HG03469 (cell line): Measurements from ENCODE around the gene KIF26B.
A peak's percentile ranks its signal among the peaks of the same experiment; 100 is the strongest.
"Not testable (repeated sequence)": the region's sequence is repeated elsewhere in the genome, so short reads cannot be mapped to it uniquely, and the experiment has no call there.

Experiments
- ATAC-seq: cut with Tn5 transposase; IDR thresholded peaks from one replicate; pipeline ENCODE4 v1.9.1; 2021; ENCODE audit warnings: mild to moderate bottlenecking, moderate library complexity, moderate number of reproducible peaks; ENCODE audit not compliant: unreplicated experiment

KIF26B gene

DNA sequence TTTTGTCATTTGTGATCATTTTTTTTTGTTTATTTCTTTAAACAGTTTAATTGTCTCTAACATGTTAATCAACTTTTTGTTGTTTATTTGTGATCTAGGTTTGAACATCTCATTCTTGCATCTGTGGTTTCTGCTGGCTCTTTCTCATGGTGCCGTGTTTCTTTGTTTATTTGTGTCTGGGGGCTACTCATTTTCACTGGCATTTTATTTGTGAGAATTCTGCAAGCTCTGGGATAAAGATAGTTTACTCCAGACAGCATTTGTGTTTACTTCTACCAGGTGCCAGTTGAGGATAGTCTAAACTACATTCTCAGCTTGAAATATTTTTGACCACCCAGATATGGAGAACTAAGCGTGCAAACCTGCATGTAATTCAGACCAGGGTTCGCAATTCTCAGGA, 508.6 kb downstream of the KIF26B start:
- no peak for ATAC-seq

- ATAC-seq = no peak
Observed at GRCh38 chr1:245663841-245664240, 509.1 kb downstream of the KIF26B start.

- ATAC-seq = no peak
Observed at GRCh38 chr1:245666412-245666811, 511.6 kb downstream of the KIF26B start.

DNA sequence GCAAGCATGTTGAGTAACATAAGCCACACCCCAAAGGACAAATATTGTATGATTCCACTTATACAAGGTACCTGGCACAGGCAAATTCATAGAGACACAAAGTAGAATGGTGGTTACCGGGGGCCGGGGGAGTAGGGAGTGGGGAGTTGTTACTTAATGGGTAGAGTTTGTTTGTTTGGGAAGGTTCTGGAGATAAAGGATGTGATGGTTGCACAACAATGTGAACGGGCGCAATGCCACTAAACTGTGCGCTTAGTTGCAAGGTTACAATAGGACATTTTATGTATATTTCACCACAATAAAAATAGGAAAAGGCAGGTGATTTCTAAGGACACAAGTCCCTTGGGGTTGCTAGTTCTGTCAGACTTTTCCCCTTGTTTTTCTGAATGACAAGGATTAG, 516.6 kb downstream of the KIF26B start:
- no peak for ATAC-seq

- ATAC-seq = no peak
Observed at GRCh38 chr1:245671966-245672767, 517.4 kb downstream of the KIF26B start.

DNA sequence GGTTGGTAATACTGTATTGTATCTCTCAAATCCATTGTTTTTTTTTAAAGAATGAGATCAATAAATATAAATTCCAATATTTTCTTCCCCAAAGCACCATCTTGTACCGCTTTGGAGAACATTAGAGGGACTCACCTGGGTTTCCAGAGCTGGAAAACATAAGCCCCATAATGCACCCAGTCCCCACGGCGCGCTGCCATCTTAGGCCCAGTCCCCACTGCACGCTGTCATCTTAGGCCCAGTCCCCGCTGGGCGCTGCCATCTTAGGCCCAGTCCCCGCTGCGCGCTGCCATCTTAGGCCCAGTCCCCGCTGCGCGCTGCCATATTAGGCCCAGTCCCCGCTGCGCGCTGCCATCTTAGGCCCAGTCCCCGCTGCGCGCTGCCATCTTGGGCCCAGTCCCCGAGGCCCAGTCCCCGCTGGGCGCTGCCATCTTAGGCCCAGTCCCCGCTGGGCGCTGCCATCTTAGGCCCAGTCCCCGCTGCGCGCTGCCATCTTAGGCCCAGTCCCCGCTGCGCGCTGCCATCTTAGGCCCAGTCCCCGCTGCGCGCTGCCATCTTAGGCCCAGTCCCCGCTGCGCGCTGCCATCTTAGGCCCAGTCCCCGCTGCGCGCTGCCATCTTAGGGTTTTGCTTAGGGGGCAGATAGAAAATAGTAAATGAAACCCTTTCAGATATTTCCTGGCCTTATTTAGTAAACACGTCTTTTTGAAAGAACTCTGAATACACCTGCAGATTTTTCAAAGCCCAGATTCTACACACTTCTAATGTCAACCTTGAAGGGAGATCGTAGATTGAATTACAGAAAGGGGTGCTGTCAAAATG, 518.3 kb downstream of the KIF26B start:
- ATAC-seq = not testable (repeated sequence)

- peak; percentile 62 for ATAC-seq
Observed at GRCh38 chr1:245673881-245674414, 519.2 kb downstream of the KIF26B start.

DNA sequence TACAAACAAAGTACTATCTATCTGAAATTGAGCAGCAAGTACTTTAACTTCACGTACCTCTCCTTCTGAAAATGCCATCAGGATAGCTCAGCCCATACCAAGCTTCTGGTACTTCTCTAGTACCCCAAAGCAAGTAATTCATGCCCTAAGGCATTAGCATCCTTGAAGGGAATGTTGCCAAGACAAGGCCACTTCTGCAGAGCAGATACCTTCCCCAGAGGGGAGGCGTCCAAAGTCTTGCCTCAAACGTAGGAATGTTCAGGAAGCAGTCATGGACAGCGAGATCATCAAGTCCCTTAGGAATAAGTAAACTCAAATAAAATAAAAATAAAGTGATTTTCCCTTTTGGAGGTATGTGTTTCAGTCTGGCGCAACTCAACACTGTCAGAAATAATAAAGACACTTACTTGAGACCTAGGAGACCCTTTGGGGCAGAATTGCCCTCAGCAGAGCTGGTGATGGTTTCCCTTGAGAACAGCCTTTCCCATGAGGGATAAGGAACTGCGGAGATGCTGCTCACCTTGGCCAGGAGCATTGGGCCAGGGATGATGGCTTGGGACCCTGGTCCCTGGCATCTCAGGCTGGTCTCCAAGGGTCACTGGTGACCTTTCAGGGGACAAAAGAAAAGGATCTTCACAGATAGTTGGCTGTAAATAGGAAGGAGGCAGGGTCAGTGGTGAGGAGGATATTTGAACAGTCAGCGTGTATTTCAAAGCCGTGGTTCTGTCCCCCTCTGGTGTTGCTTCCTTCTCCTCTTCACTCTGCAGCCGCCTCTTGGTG, 522.9 kb downstream of the KIF26B start:
- ATAC-seq = no peak

GRCh38 chr1:245678860-245679411, 524.2 kb downstream of the KIF26B start:
- no peak for ATAC-seq

- ATAC-seq = no peak
Observed at GRCh38 chr1:245679821-245680780, 525.3 kb downstream of the KIF26B start.

GRCh38 chr1:245682638-245683628, 528.1 kb downstream of the KIF26B start:
- ATAC-seq = no peak

DNA sequence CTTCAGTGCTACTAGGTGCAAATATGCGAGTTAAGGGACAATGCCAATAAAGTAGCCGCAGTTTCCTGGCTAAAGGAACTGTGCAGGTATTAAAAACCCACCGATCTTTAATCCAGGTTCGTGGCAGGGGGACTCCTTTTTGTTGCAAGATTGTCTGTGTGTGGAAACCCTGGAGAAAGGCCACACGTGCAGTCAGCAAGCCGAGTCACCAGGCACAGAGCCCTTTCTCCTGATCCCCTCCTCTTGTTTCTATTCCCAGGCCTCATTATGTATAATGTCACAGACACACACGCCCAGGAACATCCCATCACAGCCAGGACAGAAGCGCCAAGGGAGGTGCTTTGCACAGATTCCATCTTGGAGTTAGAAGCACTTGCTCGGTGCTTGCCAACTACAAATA, 528.9 kb downstream of the KIF26B start:
- ATAC-seq = no peak

- no peak for ATAC-seq
Observed at GRCh38 chr1:245684166-245684565, 529.4 kb downstream of the KIF26B start.

DNA sequence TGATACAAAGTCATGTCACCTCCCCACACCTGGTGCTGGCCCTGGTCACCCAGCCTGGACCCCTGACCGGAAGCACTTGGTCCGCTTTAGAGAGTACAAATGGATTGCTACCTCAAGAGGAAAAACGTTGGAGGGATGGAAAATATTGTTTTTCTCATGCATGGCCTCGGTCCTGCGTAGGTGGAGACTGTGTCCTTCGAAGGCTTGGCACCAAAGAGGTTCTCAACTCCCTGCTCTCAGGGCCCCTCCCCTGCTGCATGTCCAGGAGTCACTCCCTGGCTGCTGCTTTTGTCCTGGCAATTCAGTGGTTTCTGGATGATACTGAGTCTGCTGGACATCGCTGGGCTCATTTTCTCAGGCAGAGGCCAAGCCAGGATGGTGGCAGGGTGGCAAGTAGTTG, 529.8 kb downstream of the KIF26B start:
- ATAC-seq = no peak

DNA sequence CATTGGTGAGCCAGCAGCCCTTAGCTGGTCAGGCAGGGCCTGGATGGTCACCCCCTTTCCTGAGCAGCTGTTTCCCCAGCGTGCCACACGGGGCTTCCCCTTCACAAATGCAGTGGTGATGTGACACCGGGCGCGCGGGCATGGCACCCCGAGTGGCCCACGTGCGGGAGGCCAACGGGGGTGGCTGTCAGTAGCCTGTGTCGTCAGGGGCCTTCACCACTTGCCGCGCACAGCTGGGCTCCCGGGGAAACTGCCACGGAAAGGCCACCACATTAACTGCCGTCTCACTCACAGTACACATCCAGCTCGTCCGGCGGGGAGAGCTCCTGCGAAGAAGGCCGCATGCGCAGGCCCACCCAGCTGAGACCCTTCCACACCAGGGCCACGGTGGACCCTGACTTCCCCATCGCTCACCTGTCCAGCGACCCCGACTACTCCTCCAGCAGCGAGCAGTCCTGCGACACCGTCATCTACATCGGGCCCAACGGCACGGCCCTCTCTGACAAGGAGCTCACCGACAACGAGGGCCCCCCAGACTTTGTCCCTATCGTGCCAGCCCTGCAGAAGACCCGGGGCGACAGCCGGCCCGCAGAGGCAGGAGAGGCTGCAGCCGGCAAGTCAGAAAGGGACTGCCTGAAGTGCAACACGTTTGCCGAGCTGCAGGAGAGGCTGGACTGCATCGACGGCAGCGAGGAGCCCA, 530.5 kb downstream of the KIF26B start:
- ATAC-seq = no peak

- no peak for ATAC-seq
Observed at GRCh38 chr1:245686006-245686405, 531.2 kb downstream of the KIF26B start.

DNA sequence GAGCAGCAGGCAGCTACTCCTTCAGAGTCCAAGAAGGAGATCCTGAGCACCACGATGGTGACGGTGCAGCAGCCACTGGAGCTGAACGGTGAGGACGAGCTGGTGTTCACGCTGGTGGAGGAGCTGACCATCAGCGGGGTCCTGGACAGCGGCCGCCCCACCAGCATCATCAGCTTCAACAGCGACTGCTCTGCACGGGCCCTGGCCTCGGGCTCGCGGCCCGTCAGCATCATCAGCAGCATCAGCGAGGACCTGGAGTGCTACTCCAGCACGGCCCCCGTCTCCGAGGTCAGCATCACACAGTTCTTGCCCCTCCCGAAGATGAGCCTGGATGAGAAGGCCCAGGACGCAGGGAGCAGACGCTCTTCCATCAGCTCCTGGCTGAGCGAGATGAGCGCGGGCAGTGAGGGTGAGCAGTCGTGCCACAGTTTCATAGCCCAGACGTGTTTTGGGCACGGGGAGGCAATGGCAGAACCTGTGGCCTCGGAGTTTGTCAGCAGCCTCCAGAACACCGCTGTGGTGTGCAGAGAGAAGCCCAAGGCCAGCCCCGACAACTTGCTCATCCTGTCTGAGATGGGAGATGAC, 531.8 kb downstream of the KIF26B start:
- ATAC-seq = no peak
